HepG2 (cell line): ENCODE data around the gene SLA2. TPM values are rescaled to one million over a fixed set of nuclear protein-coding genes. Genes with fewer than 3 reads are reported as not detected.

Source experiments
- ATAD3A ChIP-seq: sonication (generic); formaldehyde crosslinking; IDR thresholded peaks from 2 replicates; pipeline ENCODE4 v1.4.0; 2020; ENCODE audit warnings: missing genetic modification reagents
- ATM ChIP-seq: fragments of 450-650 bp; IDR thresholded peaks from 2 replicates; pipeline ENCODE4 v1.7.1; 2017; ENCODE audit warnings: mild to moderate bottlenecking, borderline replicate concordance
- CENPX ChIP-seq: sonication (generic); formaldehyde crosslinking; IDR thresholded peaks from 2 replicates; pipeline ENCODE4 v1.9.0; 2021; ENCODE audit warnings: mild to moderate bottlenecking, missing genetic modification reagents, moderate library complexity
- CREM ChIP-seq, 2 experiments: sonication (generic) in 1 of 2; formaldehyde crosslinking in 1 of 2; IDR thresholded peaks; 2 replicates each; pipeline versions ENCODE4 v1.4.0 to v1.6.1; 2016 to 2020; ENCODE audit warnings: antibody characterized with exemption in 1 of 2, mild to moderate bottlenecking in 1 of 2, missing genetic modification reagents in 1 of 2
- DNMT3B ChIP-seq: conservative IDR thresholded peaks from 2 replicates; pipeline ENCODE4 v1.6.1; 2016; ENCODE audit warnings: missing biosample characterization, control low read depth
- EED ChIP-seq: sonication (generic); formaldehyde crosslinking; IDR thresholded peaks from 2 replicates; pipeline ENCODE4 v1.5.0; 2020; ENCODE audit warnings: mild to moderate bottlenecking, missing genetic modification reagents
- FOXC1 ChIP-seq: sonication (generic); formaldehyde crosslinking; IDR thresholded peaks from 2 replicates; pipeline ENCODE4 v1.8.0; 2022; ENCODE audit warnings: mild to moderate bottlenecking, missing genetic modification reagents, borderline replicate concordance
- GTF3A ChIP-seq: sonication (generic); formaldehyde crosslinking; conservative IDR thresholded peaks from 2 replicates; pipeline ENCODE4 v1.4.0; 2020; ENCODE audit warnings: mild to moderate bottlenecking, missing genetic modification reagents
- HNRNPH1 ChIP-seq: fragments of 200-400 bp; formaldehyde crosslinking; optimal IDR thresholded peaks from 2 replicates; pipeline ENCODE3; 2017; ENCODE audit warnings: mild to moderate bottlenecking, low read depth, low read length
- MIER2 ChIP-seq: IDR thresholded peaks from 2 replicates; pipeline ENCODE4 v1.6.1; 2016; ENCODE audit warnings: missing biosample characterization, missing genetic modification reagents
- MLX ChIP-seq: IDR thresholded peaks from 2 replicates; pipeline ENCODE4 v1.6.1; 2016
- PBX3 ChIP-seq: sonication (generic); formaldehyde crosslinking; IDR thresholded peaks from 2 replicates; pipeline ENCODE4 v1.8.1; 2023; ENCODE audit warnings: missing genetic modification reagents, inconsistent platforms, borderline replicate concordance
- PITX1 ChIP-seq: sonication (generic); formaldehyde crosslinking; IDR thresholded peaks from 2 replicates; pipeline ENCODE4 v1.5.1; 2020; ENCODE audit warnings: mild to moderate bottlenecking, missing genetic modification reagents
- PTBP1 ChIP-seq: fragments of 200-400 bp; formaldehyde crosslinking; IDR thresholded peaks from 2 replicates; pipeline ENCODE4 v1.6.1; 2018; ENCODE audit warnings: low read length, low read depth; ENCODE audit not compliant: poor library complexity, severe bottlenecking
- SRY ChIP-seq: sonication (generic); formaldehyde crosslinking; IDR thresholded peaks from 2 replicates; pipeline ENCODE4 v1.8.0; 2022; ENCODE audit warnings: mild to moderate bottlenecking, missing genetic modification reagents
- TAF1 ChIP-seq: sonication (generic); formaldehyde crosslinking; IDR thresholded peaks from 2 replicates; pipeline ENCODE4 v1.4.0; 2020; ENCODE audit warnings: missing genetic modification reagents
- ZFP36L1 ChIP-seq: sonication (generic); formaldehyde crosslinking; IDR thresholded peaks from 2 replicates; pipeline ENCODE4 v1.8.0; 2022; ENCODE audit warnings: mild to moderate bottlenecking, missing genetic modification reagents, moderate library complexity
- ZNF205 ChIP-seq: IDR thresholded peaks from 2 replicates; pipeline ENCODE4 v1.6.1; 2018; ENCODE audit warnings: missing biosample characterization, missing genetic modification reagents
- ZNF232 ChIP-seq: sonication (generic); formaldehyde crosslinking; IDR thresholded peaks from 2 replicates; pipeline ENCODE4 v1.4.0; 2020; ENCODE audit warnings: missing genetic modification reagents, borderline replicate concordance
- ZNF75D ChIP-seq: sonication (generic); formaldehyde crosslinking; IDR thresholded peaks from 2 replicates; pipeline ENCODE4 v1.8.1; 2023; ENCODE audit warnings: missing genetic modification reagents, mild to moderate bottlenecking, borderline replicate concordance
- ZNF792 ChIP-seq: IDR thresholded peaks from 2 replicates; pipeline ENCODE4 v1.6.1; 2016
- ZNF83 ChIP-seq: sonication (generic); formaldehyde crosslinking; IDR thresholded peaks from 2 replicates; pipeline ENCODE4 v1.4.0; 2020; ENCODE audit warnings: missing genetic modification reagents, mild to moderate bottlenecking, borderline replicate concordance
- ZNF850 ChIP-seq: sonication (generic); formaldehyde crosslinking; conservative IDR thresholded peaks from 2 replicates; pipeline ENCODE4 v1.9.0; 2021; ENCODE audit warnings: mild to moderate bottlenecking, missing genetic modification reagents
- polyA plus RNA-seq, 8 experiments: library from polyadenylated mRNA; depleted of rRNA in 3 of 8; stranded (reverse) in 7 of 8; unstranded in 1 of 8; fragments of >200 nt; fragmentation: Illumina TruSeq in 4 of 8; extraction: Trizol in 4 of 8; gene quantifications; 2 replicates each; pipeline versions ENCODE4 v1.2.1 to v1.2.3, GENCODE V29; 2011 to 2016; ENCODE audit warnings: low read depth in 4 of 8, missing spikeins in 1 of 8, mixed read lengths in 1 of 8; ENCODE audit not compliant: insufficient read depth in 1 of 8
- total RNA-seq, 5 experiments: library from RNA; depleted of rRNA; stranded (reverse); fragments of >200 nt; fragmentation: Illumina TruSeq; extraction: Trizol; gene quantifications; 2 replicates each; pipeline ENCODE4 v1.2.3, GENCODE V29; 2016; ENCODE audit warnings: low read depth in 1 of 5
- TF ChIP-seq, protein P1 (sequence below): conservative IDR thresholded peaks from 2 replicates; pipeline ENCODE4 v1.6.1; 2018; ENCODE audit warnings: missing genetic modification reagents
- TF ChIP-seq, protein P2 (sequence below): sonication (generic); formaldehyde crosslinking; IDR thresholded peaks from 2 replicates; pipeline ENCODE4 v1.5.0; 2020; ENCODE audit warnings: missing genetic modification reagents
- TF ChIP-seq, protein P3 (sequence below): sonication (generic); formaldehyde crosslinking; IDR thresholded peaks from 2 replicates; pipeline ENCODE4 v1.4.0; 2020; ENCODE audit warnings: low read depth, mild to moderate bottlenecking, missing genetic modification reagents

The SLA2 gene
- total and polyA plus RNA-seq, 2 of the 13 experiments (the other 11 are each of a cell fraction or from before 2014, with no cell fraction given) = 1.6 to 3.6 TPM

DNA sequence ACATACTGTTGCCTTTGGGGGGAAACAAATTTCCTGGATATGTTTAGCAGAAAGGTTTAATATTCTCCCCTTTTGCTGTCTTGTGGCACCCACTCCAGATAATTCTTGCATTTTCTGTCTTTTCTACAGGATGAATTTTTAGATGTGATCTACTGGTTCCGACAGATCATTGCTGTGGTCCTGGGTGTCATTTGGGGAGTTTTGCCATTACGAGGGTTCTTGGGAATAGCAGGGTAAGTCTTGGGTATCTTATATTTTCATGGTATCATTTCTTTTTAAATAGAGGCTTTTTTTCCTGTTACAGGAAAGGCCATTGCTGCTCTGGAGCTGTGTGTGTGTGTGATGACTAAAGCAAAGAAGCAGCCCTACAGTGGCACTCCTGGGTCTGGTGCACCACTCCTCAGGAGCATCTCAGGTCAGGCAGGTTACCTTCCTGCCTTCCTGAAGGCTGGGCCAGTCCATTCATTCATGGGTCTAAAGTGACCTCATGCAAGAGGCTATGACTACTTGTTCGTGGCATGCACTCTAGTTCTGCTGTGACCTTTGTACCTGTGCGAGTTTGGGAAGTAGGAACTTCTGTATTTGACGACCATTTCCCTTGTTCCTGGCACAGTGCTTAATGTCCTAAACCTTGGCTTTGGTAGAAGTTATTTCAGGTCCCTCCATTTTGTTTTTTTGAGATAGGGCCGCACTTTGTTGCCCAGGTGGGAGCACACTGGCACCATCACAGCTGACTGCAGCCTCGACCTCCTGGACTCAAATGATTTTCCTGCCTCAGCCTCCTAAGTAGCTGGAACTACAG is 38.2 kb downstream of the SLA2 start (continued):
- TF ChIP-seq MLX (CRISPR knock-in tag) = 0 out of 2 replicates have a peak, but pooled peaks have one; percentile 24
- TF ChIP-seq TAF1 (CRISPR knock-in tag) = no peak
- no peak for TF ChIP-seq FOXC1 (CRISPR knock-in tag)
- peak; percentile 83 for TF ChIP-seq ZNF792 (CRISPR knock-in tag)
- peak; percentile 81 for TF ChIP-seq DNMT3B (CRISPR knock-in tag)
- no peak for TF ChIP-seq PBX3 (CRISPR knock-in tag)
- peak; percentile 32; the same call in 1 of the 2 replicates for TF ChIP-seq ZNF205
- no peak; the same call in 1 of the 2 replicates for TF ChIP-seq ZNF850 (CRISPR knock-in tag)
- TF ChIP-seq, protein P1, sequence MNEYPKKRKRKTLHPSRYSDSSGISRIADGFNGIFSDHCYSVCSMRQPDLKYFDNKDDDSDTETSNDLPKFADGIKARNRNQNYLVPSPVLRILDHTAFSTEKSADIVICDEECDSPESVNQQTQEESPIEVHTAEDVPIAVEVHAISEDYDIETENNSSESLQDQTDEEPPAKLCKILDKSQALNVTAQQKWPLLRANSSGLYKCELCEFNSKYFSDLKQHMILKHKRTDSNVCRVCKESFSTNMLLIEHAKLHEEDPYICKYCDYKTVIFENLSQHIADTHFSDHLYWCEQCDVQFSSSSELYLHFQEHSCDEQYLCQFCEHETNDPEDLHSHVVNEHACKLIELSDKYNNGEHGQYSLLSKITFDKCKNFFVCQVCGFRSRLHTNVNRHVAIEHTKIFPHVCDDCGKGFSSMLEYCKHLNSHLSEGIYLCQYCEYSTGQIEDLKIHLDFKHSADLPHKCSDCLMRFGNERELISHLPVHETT (CRISPR knock-in tag) = no peak
- TF ChIP-seq HNRNPH1 = no peak
- TF ChIP-seq ATM = no peak
- no peak; the same call in 1 of the 2 replicates for TF ChIP-seq EED
- TF ChIP-seq, protein P2, sequence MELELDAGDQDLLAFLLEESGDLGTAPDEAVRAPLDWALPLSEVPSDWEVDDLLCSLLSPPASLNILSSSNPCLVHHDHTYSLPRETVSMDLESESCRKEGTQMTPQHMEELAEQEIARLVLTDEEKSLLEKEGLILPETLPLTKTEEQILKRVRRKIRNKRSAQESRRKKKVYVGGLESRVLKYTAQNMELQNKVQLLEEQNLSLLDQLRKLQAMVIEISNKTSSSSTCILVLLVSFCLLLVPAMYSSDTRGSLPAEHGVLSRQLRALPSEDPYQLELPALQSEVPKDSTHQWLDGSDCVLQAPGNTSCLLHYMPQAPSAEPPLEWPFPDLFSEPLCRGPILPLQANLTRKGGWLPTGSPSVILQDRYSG (CRISPR knock-in tag) = no peak
- TF ChIP-seq MIER2 (CRISPR knock-in tag) = 0 out of 2 replicates have a peak, but pooled peaks have one; percentile 49
- TF ChIP-seq ZFP36L1 (CRISPR knock-in tag) = 0 out of 2 replicates have a peak, but pooled peaks have one; percentile 79
- TF ChIP-seq ATAD3A (CRISPR knock-in tag) = no peak
- TF ChIP-seq SRY (CRISPR knock-in tag) = peak; percentile 31; the same call in 1 of the 2 replicates
- TF ChIP-seq GTF3A (CRISPR knock-in tag) = no peak
- no peak for TF ChIP-seq PITX1 (CRISPR knock-in tag)
- no peak for TF ChIP-seq ZNF75D (CRISPR knock-in tag)
- TF ChIP-seq PTBP1 = no peak
- no peak for TF ChIP-seq CENPX (CRISPR knock-in tag)
- peak; percentile 65 for TF ChIP-seq CREM (IDR thresholded peaks at IDR 0.05)
- TF ChIP-seq CREM (CRISPR knock-in tag; IDR thresholded peaks at IDR 0.05) = no peak
- no peak for TF ChIP-seq ZNF83
- TF ChIP-seq, protein P3, sequence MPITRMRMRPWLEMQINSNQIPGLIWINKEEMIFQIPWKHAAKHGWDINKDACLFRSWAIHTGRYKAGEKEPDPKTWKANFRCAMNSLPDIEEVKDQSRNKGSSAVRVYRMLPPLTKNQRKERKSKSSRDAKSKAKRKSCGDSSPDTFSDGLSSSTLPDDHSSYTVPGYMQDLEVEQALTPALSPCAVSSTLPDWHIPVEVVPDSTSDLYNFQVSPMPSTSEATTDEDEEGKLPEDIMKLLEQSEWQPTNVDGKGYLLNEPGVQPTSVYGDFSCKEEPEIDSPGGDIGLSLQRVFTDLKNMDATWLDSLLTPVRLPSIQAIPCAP (CRISPR knock-in tag) = no peak
- no peak for TF ChIP-seq ZNF232
